ENCODE results near the gene API5.
A peak's percentile ranks its signal among the peaks of the same experiment; 100 is the strongest.

Gene API5

GRCh38 chr11:43311791-43312607 lies at the start of gene API5:
TSS of gene API5 (plus strand) at chr11:43311996. CDS start at chr11:43312128, 132 bp downstream.
- Histone ChIP-seq H3K27me3 (ENCODE audit: insufficient read depth, low read length) (no peaks in the 10 kb centered on the region), H3K4me3 (ENCODE audit: low read depth, low read length) (peak within 1 kb of the TSS; percentile 97), H3K36me3 (ENCODE audit: insufficient read depth, low read length) (no peaks in the 10 kb centered on the region), H3K4me1 (ENCODE audit: control insufficient read depth, insufficient read depth, low read length, unreplicated experiment) (peaks cover 16% of the 10 kb centered on the region), H2AFZ (ENCODE audit: low read length, unreplicated experiment) (peak within 1 kb of the TSS; percentile 95), H3K27ac (ENCODE audit: low read depth, low read length) (peak within 1 kb of the TSS; percentile 69), H3K79me2 (ENCODE audit: control insufficient read depth, insufficient read depth, low read length, unreplicated experiment) (peaks cover 49% of the 10 kb centered on the region)

- peak overlapping the region; percentile 65 for H3K4me3 ChIP-seq (ENCODE audit: low read depth, low read length)
- H3K27ac ChIP-seq (ENCODE audit: low read depth, low read length), result no peak overlapping the region
- H3K36me3 ChIP-seq (ENCODE audit: insufficient read depth, low read length), result no peaks in the 10 kb centered on the region
- peaks cover 29% of the 10 kb centered on the region for H3K27me3 ChIP-seq (ENCODE audit: insufficient read depth, low read length)
- H3K79me2 ChIP-seq (ENCODE audit: control insufficient read depth, insufficient read depth, low read length, unreplicated experiment), result no peaks in the 10 kb centered on the region
- H2AFZ ChIP-seq (ENCODE audit: low read length, unreplicated experiment), result no peak overlapping the region
- H3K4me1 ChIP-seq (ENCODE audit: control insufficient read depth, insufficient read depth, low read length, unreplicated experiment), result no peaks in the 10 kb centered on the region
These were observed 43.8 kb upstream of the API5 start for GRCh38 chr11:43267856-43268580.

GRCh38 chr11:43268786-43269185 lies 43.0 kb upstream of the API5 start:
- Histone ChIP-seq H3K4me3 (ENCODE audit: low read depth, low read length) (no peak overlapping the region), H3K4me1 (ENCODE audit: control insufficient read depth, insufficient read depth, low read length, unreplicated experiment) (no peaks in the 10 kb centered on the region), H3K27me3 (ENCODE audit: insufficient read depth, low read length) (peaks cover 26% of the 10 kb centered on the region), H3K36me3 (ENCODE audit: insufficient read depth, low read length) (no peaks in the 10 kb centered on the region), H3K79me2 (ENCODE audit: control insufficient read depth, insufficient read depth, low read length, unreplicated experiment) (no peaks in the 10 kb centered on the region), H3K27ac (ENCODE audit: low read depth, low read length) (no peak overlapping the region), H2AFZ (ENCODE audit: low read length, unreplicated experiment) (no peak overlapping the region)

GRCh38 chr11:43269254-43269918 lies 42.4 kb upstream of the API5 start:
- Histone ChIP-seq H3K27ac (ENCODE audit: low read depth, low read length) (no peak overlapping the region), H3K4me3 (ENCODE audit: low read depth, low read length) (no peak overlapping the region), H3K27me3 (ENCODE audit: insufficient read depth, low read length) (peaks cover 26% of the 10 kb centered on the region), H2AFZ (ENCODE audit: low read length, unreplicated experiment) (no peak overlapping the region), H3K36me3 (ENCODE audit: insufficient read depth, low read length) (no peaks in the 10 kb centered on the region), H3K4me1 (ENCODE audit: control insufficient read depth, insufficient read depth, low read length, unreplicated experiment) (no peaks in the 10 kb centered on the region), H3K79me2 (ENCODE audit: control insufficient read depth, insufficient read depth, low read length, unreplicated experiment) (no peaks in the 10 kb centered on the region)

- Histone ChIP-seq H3K79me2 (ENCODE audit: control insufficient read depth, insufficient read depth, low read length, unreplicated experiment) (no peaks in the 10 kb centered on the region), H3K4me1 (ENCODE audit: control insufficient read depth, insufficient read depth, low read length, unreplicated experiment) (no peaks in the 10 kb centered on the region), H3K4me3 (ENCODE audit: low read depth, low read length) (0 out of 2 replicates have a peak overlapping the region, but pooled peaks have one; percentile 3), H3K27ac (ENCODE audit: low read depth, low read length) (no peak overlapping the region), H2AFZ (ENCODE audit: low read length, unreplicated experiment) (no peak overlapping the region), H3K36me3 (ENCODE audit: insufficient read depth, low read length) (no peaks in the 10 kb centered on the region), H3K27me3 (ENCODE audit: insufficient read depth, low read length) (peaks cover 27% of the 10 kb centered on the region)
These were observed 41.3 kb upstream of the API5 start for GRCh38 chr11:43270468-43270867.

GRCh38 chr11:43278193-43278956 lies 33.4 kb upstream of the API5 start:
- Histone ChIP-seq H2AFZ (ENCODE audit: low read length, unreplicated experiment) (no peak overlapping the region), H3K4me1 (ENCODE audit: control insufficient read depth, insufficient read depth, low read length, unreplicated experiment) (no peaks in the 10 kb centered on the region), H3K4me3 (ENCODE audit: low read depth, low read length) (no peak overlapping the region), H3K79me2 (ENCODE audit: control insufficient read depth, insufficient read depth, low read length, unreplicated experiment) (no peaks in the 10 kb centered on the region), H3K27me3 (ENCODE audit: insufficient read depth, low read length) (peaks cover 36% of the 10 kb centered on the region), H3K27ac (ENCODE audit: low read depth, low read length) (no peak overlapping the region), H3K36me3 (ENCODE audit: insufficient read depth, low read length) (no peaks in the 10 kb centered on the region)

GRCh38 chr11:43282607-43283440 lies 29.0 kb upstream of the API5 start:
- H3K27me3 ChIP-seq (ENCODE audit: insufficient read depth, low read length), result peaks cover 53% of the 10 kb centered on the region
- no peaks in the 10 kb centered on the region for H3K36me3 ChIP-seq (ENCODE audit: insufficient read depth, low read length)
- no peak overlapping the region for H3K27ac ChIP-seq (ENCODE audit: low read depth, low read length)
- no peak overlapping the region for H2AFZ ChIP-seq (ENCODE audit: low read length, unreplicated experiment)
- H3K4me1 ChIP-seq (ENCODE audit: control insufficient read depth, insufficient read depth, low read length, unreplicated experiment), result no peaks in the 10 kb centered on the region
- H3K4me3 ChIP-seq (ENCODE audit: low read depth, low read length), result no peak overlapping the region
- no peaks in the 10 kb centered on the region for H3K79me2 ChIP-seq (ENCODE audit: control insufficient read depth, insufficient read depth, low read length, unreplicated experiment)

- Histone ChIP-seq H3K4me1 (ENCODE audit: control insufficient read depth, insufficient read depth, low read length, unreplicated experiment) (no peaks in the 10 kb centered on the region), H3K36me3 (ENCODE audit: insufficient read depth, low read length) (no peaks in the 10 kb centered on the region), H3K4me3 (ENCODE audit: low read depth, low read length) (no peak overlapping the region), H3K27ac (ENCODE audit: low read depth, low read length) (no peak overlapping the region), H3K79me2 (ENCODE audit: control insufficient read depth, insufficient read depth, low read length, unreplicated experiment) (no peaks in the 10 kb centered on the region), H3K27me3 (ENCODE audit: insufficient read depth, low read length) (peaks cover 43% of the 10 kb centered on the region), H2AFZ (ENCODE audit: low read length, unreplicated experiment) (no peak overlapping the region)
These were observed 26.0 kb upstream of the API5 start for GRCh38 chr11:43285826-43286225.

GRCh38 chr11:43289368-43289767 lies 22.4 kb upstream of the API5 start:
- H2AFZ ChIP-seq (ENCODE audit: low read length, unreplicated experiment), result no peak overlapping the region
- H3K79me2 ChIP-seq (ENCODE audit: control insufficient read depth, insufficient read depth, low read length, unreplicated experiment), result no peaks in the 10 kb centered on the region
- H3K27me3 ChIP-seq (ENCODE audit: insufficient read depth, low read length), result peaks cover 30% of the 10 kb centered on the region; the same call in 1 of the 2 replicates
- H3K4me1 ChIP-seq (ENCODE audit: control insufficient read depth, insufficient read depth, low read length, unreplicated experiment), result no peaks in the 10 kb centered on the region
- no peak overlapping the region for H3K27ac ChIP-seq (ENCODE audit: low read depth, low read length)
- no peaks in the 10 kb centered on the region for H3K36me3 ChIP-seq (ENCODE audit: insufficient read depth, low read length)
- H3K4me3 ChIP-seq (ENCODE audit: low read depth, low read length), result no peak overlapping the region
